Measurements from ENCODE around the gene SYT2.
"Not testable (repeated sequence)": the region's sequence is repeated elsewhere in the genome, so short reads cannot be mapped to it uniquely, and the experiment has no call there.

The SYT2 gene

DNA sequence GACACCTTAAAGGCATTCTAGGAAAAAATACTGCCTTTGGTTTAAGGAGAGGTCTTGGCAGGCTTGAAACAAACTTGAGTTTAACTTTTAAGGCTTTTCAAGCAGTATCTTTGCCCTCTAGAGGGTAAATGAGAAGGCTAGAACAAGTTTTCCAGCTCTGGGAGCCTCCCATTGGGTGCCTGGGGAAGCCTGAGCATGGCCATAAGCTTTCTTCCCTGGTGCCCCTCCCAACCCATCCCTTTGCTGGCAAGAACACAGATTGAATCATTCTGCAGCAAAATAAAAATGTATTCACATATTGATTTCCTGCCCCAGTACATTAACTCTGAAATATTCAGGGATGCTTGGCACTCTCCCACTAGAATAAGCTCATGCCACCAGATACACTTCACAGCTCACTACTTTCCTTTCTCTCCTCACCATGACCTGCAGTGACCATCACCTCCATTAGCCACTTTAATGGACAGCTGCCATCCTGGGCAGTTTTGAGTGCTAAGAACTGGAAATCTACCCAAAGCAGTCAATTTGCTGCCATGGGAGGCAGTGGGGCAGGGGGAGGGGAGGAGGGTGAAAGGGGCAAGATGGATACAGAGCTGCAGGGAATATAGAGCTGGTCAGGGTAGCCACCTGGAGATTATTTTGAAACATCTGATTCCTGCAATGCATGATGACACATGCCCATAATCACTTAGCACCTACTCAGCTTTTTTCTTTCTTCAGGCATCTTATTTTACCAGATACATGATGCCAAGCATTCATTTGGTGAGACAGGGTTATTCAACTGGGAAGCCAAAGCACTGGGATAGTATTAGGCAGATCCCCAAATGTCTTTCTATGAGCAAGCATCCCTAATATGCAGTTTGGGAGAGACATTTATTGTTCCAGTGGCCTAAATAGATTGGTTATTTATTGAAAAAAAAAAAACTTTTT lies 140.6 kb downstream of the SYT2 start:
- DNase-seq (ENCODE audit: low read depth): no peak

DNA sequence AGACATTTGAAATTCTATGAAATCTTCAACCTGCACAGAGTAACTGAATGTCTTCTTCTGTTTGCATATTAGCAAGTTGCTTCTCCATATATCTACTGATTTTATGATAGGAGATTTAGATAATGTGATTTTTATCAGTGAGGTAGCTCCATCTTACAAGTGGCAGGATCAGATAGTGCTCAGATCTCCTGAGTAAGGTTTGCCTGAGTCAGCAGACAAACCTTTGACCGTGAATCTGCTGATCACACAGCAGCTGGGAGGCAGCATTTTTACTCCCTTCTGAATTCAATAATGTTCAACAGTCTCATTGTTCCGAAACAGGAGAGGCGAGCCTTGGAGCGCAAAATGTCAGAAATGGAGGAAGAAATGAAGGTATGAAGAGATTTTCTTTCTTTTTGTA lies 141.4 kb downstream of the SYT2 start:
- no peak for DNase-seq (ENCODE audit: low read depth)

DNA sequence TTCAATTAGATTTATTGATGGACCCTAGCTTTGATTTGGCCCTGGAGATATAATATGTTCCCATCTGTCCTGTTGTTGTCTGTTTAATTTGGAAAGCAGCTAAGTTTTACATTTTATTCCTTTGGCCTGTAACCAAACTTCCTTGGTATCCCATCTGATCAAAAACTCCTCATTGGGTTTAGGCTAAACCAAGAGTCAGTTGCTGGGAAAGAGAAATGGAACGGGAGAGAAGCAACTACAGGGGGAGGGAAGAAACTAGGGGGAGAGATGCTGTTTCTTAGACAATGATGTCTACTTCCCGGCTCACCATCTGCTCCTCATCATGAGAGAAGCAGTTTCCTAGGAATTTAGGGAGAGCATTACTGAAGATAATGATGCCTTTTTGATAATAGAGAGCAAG lies 141.8 kb downstream of the SYT2 start:
- DNase-seq (ENCODE audit: low read depth): no peak

DNA sequence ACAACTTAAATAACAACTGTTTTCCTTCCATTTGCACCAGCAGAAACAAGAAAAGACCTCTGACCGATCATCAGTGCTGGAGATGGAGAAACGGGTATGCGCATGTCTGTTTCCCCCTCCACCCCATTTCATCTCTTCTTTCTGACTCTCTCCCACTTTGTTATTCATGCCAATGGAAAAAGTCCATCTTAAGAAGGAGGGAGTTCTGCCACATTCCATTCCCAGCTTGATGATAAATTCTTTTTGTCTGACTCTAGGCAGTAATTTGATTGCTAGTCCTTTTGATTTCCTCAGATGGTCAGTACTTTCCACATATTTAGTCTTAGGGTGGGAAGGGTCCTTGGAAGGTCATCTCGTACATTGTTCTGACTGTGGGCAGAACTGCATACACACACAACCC lies 142.5 kb downstream of the SYT2 start:
- DNase-seq (ENCODE audit: low read depth): no peak

DNA sequence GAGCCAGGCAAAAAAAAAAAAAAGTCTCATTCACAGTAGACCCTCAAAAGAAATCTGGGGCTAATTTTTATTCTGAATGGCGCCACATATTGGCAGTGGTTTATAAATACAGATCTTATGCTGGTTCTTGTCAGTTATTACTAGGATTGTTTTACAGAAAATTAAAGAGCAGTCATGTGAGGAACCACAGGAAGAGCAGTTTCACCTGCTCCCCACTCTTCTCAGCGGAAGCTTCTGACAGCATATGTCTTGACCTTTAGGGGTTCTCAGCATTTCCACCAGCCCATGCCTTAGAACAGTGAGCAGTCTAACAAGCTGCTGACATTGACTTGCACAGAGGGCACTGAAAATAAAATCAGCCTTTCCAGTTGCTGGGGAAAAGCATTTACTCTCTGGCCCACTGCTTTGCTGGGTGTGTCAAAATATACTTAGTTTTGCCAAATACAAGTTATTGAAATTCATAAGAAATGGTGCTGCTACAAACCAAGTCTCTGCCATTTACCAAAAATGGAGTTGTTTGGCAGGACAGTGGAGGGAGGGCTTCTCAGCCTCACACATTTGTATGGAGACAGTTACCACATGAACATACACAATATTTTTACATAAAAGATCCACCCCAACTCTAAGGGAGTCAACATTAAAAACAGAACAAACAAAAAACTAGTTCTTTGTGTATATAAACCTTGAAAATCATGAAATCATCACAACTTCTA lies 144.2 kb downstream of the SYT2 start:
- DNase-seq (ENCODE audit: low read depth): no peak

DNA sequence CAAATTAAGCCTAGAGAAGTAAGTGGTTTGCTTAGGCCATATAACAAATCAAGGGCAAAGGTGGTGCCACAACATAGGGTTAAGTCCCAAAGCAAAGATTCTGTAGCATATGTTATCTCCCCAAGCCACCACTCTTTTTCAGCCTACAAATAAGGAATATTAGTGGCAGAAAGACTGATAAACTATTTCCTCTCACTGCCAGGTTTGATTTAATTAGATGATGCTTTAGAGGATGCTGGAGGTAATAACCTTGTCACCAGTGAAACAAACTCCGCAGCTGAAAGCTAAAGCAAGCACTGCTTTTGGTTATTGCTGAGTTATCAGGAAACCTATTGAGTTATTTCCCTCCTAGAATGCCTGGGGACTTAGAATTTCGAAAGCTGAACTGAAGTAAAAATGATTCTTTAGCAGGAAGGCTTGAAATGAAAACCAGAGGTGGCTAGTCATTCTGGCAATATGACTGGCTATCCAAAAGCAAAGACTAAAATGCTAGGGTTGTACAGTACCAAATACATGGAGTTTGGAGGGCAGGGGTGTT lies 145.2 kb downstream of the SYT2 start:
- DNase-seq (ENCODE audit: low read depth): no peak

DNA sequence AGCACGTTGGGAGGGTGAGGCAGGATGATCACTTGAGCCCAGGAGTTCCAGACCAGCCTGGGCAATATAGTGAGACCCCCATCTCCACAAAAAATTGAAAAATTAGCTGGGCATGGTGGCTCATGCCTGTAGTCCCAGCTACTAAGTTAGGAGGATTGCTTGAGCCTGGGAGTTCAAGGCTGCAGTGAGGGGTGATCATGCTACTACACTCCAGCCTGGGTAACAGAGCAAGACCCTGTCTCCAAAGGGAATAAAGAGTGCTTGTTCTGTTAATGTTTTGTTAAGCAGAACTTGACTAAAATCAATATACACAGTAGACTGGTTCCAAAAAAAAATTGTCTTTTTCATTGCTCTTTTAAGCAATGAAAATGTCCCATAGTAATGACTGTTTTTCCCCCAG lies 146.4 kb downstream of the SYT2 start:
- DNase-seq (ENCODE audit: low read depth): no peak

DNA sequence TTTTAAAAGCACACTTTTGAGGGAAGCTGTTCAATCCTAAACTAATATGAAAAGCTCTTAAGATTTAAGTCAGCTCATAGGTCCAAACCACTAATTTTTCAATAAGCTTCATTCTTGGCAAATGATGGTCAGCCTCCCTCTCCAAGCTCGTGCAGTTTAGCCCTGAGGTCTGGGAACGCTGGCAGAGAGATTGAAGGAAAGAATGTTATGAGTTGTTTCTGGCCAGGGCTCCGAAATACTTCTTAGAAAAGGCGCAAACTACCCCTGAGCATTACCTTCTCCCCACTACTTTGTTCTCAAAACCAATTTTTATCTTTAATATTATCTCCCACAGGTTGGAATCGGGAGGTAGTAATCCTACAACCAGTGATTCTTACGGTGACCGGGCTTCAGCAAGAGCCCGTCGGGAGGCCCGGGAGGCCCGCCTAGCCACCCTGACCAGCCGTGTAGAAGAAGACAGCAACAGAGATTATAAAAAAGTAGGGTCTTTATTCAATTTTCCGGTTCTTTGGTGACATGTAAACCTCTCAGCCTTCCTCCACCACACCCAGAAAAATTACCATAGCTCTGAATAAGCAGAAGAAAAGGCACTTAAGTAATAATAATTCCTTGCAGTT lies 147.7 kb downstream of the SYT2 start:
- no peak for DNase-seq (ENCODE audit: low read depth)

DNA sequence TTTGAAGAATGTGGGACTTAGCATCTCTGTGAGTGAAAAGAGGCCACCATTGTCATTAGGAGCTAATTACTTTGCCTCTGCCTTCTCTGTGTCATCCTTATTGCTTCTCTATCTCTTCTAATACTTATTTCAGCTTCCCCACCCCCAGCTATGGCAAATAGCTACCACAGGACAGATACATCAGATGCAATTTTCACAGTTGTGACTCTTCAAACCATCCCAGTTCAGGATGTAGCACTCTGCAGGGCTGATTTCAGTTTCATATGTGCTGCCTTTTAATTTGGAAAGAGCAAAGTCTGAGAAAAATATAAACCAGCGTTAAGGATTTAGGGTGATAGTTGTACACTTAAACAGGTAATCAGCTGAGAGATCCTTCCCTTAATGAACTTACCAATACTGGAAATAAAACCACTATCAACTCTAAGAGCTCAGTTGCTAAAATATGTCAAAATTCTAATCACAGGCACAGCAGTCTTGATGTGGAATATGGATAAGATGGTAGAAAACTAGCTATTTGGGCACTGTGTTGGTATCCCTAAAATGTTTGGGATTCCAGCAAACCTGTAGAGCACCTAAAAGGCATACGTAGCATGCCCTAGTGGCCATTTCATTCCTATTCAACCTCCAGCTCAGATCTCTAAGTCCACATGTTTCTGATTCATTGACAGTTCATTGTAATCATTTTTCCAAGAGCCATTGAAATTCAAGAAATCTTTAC lies 148.4 kb downstream of the SYT2 start:
- DNase-seq (ENCODE audit: low read depth): no peak

DNA sequence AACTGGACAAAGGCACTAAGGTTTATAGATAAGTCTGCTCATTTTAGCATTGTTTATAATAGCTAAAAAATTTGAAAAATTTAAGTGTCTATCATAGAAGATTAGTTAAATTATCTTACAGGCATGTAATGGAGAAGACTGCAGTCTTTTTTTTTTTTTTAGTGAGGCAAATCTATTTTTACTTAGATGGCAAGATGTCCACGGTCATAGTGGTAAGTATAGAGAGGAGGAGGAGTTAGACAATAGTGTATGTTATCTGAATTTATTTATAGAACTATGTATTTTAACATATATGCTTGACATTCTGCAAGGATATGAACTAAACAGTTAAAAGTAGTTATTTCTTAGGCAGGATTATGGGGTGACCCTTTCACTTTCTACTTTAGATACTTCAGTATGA lies 149.0 kb downstream of the SYT2 start:
- DNase-seq (ENCODE audit: low read depth): no peak

DNA sequence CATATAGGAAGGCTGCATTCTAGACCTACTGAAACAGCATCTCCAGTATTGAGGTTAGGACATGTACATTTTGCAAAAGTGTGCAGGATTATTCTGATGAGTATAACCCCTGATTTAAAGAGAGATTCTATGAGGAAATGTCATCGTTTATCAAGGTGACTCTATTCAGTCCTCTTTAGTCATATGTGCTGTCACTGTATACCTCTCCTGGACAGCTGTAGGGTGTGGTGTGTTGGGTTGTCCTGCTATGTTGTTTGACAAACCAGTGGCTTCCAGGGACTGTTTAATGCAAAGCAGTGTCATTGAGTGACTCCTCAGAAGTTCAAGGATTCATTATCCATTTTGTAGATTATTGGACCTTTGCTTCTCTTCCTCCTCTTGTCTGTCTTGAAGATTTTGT lies 152.6 kb downstream of the SYT2 start:
- not testable (repeated sequence) for DNase-seq (ENCODE audit: low read depth)

DNA sequence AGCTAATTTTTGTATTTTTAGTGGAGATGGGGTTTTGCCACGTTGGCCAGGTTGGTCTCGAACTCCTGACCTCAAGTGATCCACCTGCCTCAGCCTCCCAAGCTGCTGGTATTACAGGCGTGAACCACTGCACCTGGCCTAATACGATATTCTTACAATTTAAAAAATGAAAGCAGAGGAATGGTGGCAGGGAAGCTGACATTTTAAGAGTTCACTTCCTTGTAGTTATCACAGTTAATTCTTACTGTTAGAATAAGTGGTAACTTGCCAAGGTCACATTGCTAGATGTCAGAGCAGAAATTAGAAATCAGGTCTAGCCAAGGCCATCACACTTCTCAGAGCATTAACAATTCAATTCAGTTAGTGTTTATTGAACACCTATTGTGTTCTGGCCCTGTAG lies 154.2 kb downstream of the SYT2 start:
- not testable (repeated sequence) for DNase-seq (ENCODE audit: low read depth)

DNA sequence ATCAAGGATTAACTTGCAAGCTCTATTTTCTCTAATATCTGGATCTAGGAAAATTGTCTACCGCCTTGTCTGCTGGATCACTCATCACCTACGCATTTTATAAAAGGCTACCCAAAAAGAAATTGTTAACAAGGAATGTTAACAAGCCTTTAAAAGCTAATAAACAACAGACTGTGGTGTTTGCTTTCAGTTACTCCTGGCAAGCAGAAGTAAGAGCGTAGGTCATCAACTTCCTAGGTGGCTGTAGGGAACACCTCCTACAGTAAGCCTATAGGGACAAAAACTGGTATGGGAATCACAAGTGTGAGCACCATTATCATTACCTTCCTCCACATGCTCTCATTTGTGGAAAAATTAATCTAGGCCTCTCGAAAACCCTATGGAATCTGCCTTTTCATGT lies 155.6 kb downstream of the SYT2 start:
- DNase-seq (ENCODE audit: low read depth): not testable (repeated sequence)

DNA sequence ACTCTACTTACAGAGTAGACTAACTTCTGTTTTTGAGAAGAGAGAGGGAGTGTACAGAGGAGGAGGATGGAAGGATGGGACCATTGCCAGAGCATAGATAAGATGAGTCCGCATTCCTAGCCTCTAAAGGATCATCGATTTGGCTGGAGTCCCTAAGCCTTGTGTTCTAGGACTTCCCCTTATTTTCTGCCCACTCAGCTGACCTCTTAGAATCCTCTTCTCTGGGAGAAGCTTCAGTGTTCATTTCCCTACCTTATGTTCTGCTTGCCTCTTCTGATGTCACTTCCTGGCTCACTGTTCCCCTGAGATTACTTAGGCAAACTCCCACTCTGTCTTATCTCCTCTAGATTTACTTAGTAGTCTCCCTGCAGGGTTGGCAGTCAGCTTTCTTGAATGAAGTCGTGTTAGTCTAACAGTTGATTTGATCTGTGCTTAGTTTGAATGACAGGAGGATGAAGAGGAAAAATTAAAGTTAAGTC lies 156.7 kb downstream of the SYT2 start:
- no peak for DNase-seq (ENCODE audit: low read depth)

DNA sequence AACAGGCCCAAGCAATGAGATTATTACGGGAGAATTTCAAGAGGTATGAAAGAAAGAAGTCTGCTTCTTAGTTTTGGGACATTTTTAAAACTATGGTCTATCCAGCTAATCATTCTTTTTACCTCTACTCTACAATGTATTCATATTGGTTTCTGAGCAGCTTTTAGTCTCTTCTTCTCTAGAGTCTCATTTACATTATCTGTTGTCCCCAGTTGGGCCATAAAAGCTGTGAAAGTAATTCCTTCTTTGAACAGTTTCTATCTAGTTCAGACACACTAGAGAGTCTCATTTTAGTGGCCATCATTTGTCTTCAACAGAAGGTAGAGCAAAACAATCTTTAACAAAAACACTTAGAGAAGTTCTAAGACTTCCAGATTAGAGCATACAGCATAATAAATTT lies 157.2 kb downstream of the SYT2 start:
- DNase-seq (ENCODE audit: low read depth): not testable (repeated sequence)

DNA sequence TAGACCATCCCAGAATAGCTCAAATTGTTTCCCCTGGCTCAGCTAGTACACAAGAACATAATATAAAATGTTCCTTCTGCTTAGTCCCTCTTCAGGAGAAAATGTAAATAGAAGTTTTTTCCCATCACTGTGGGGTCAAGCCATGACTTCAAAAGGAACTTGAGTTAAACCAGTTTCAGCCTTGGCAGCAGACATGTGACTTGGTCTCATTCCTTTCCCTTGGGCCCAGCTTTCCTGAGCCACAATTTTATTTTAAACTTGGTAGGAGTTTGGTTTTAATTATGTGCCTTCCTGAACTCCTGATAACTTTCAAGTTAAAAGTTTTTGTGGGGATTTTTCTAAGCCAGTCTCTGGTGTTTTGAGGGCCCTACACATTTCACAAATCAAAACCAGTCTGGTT lies 157.6 kb downstream of the SYT2 start:
- DNase-seq (ENCODE audit: low read depth): not testable (repeated sequence)

DNA sequence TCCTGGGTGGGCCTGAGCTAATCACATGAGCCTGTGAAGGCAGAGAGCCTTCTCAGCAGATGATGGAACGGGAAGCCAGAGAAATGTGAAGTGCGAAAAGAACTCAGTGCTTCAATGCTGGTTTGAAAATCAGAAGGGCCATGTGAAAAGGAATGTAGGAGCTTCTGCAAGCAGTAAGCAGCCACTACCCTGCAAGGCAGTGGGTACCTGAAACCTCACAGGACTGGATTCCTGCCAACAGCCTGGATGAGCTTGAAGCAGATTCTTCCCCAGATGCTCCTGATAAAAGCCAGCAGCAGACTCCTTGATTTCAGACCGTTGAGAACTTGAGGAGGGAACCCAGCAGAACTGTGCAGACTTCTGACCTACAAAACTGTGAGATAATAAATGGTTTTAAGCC lies 158.6 kb downstream of the SYT2 start:
- no peak for DNase-seq (ENCODE audit: low read depth)

DNA sequence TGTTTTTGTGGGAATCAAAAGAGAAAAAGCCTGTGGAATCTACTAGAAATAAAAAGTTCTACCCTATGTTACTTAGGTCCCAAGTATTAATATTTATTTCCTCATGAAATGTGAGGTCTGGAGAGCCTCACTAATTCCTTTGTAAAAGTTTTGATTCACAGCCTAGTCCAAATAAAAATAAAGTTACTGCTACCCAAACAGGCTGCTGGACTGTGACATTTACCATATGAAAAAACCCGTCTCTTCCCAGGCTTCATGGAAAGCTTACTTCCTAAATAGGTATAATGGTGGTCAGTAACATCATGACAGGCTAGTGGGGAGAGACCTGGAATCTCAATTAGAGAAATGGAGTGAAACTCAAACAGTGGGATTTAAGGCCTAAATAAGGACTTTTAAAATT lies 160.2 kb downstream of the SYT2 start:
- DNase-seq (ENCODE audit: low read depth): not testable (repeated sequence)

DNA sequence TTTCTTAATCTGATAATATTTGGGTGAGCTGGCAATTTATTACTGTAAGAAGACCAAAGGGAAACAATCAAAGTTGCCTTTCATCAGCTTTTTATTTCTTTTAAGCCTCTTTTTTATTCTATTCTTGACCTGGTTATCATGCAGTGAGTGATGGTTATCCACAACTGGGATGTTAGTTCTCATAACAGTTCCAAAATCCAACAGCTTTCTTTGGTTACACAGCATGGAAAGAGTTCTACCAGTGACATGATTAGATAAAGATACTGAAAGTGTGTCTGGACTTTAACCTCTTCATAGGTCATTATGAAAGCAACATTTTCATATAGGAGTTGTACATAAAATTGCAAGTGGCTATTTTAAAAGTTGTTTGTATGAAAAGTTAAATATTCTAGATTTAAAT lies 163.0 kb downstream of the SYT2 start:
- DNase-seq (ENCODE audit: low read depth): no peak

DNA sequence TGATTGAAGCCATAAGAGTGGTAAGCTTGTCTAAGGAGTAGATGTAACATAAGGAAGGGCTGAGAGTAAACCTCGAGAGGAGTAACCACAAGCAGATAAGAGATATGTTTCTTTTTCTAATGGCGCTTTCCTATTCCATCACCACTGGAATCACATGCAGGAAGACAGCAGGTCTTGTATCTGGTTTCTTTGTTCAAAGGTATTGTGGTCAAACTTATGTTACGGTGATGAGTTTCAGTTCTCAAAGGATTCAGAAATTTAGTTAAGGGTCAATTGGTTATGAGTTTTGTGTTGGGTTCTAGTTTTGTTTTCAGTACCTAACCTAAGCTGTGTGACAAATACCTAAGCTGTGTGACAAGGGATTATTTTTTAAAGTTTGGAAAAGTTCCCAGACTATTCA lies 163.5 kb downstream of the SYT2 start:
- DNase-seq (ENCODE audit: low read depth): not testable (repeated sequence)

DNA sequence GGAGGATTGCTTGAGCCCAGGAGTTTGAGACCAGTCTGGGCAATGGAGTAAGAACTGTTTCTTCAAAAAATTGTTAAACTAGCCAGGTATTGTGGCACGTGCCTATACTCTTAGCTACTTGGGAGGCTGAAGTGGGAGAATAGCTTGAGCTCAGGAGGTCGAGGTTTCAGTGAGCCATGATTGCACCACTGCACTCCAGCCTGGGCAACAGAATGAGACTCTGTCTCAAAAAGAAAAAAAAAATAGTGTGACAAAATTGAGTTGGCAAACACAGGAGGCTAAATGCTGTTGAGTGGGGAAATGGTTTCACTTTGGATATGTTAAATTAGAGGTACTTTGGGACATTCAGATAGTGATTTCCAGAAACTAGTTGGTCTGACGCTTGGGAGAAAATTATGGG lies 163.9 kb downstream of the SYT2 start:
- DNase-seq (ENCODE audit: low read depth): not testable (repeated sequence)
